Measurements from ENCODE around the gene DMC1.

DNA sequence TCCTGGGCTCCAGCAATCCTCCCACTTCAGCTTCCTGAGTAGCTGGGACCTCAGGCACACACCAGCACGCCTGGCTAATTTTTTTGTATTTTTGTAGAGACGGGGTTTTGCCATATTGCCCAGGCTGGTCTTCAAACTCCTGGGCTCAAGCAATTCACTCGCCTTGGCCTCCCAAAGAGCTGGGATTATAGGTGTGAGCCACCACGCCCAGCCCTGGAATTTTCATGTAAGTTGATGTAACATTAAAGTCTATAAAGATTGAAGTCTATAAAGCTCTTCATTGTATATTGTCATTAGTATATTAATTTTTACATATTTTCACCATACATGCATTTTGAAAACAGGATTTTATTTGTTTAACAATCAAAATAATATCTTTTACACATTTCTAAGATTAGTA, 51.4 kb downstream of the DMC1 start:
- no peak for TF ChIP-seq CTCF (IDR thresholded peaks at IDR 0.05)
- no peak for TF ChIP-seq POLR2A (IDR thresholded peaks at IDR 0.05)

Data from esophagus squamous epithelium (tissue), 4 donors.